H1 (cell line): Measurements from ENCODE around the gene AMPD3.

Source experiments
- CHD2 ChIP-seq: IDR thresholded peaks from 2 replicates; pipeline ENCODE4 v1.6.1; 2012; ENCODE audit warnings: low read length, improper control_type of control experiment
- CTCF ChIP-seq, 3 experiments: IDR thresholded peaks; 1 replicate in 2 of 3; 2 replicates in 1 of 3; pipeline versions ENCODE4 v1.5.1 to v1.6.1; 2011; ENCODE audit warnings: low read length in 3 of 3, mild to moderate bottlenecking in 3 of 3, inconsistent platforms in 2 of 3, low read depth in 1 of 3, moderate library complexity in 1 of 3; ENCODE audit not compliant: insufficient read depth in 1 of 3; ENCODE audit errors: control extremely low read depth in 1 of 3
- GABPA ChIP-seq: IDR thresholded peaks from 2 replicates; pipeline ENCODE4 v1.6.1; 2011; ENCODE audit warnings: mild to moderate bottlenecking, low read length, moderate library complexity, borderline replicate concordance; ENCODE audit not compliant: insufficient read depth
- JUN ChIP-seq: IDR thresholded peaks from 2 replicates; pipeline ENCODE4 v1.6.1; 2011; ENCODE audit warnings: low read depth, mild to moderate bottlenecking, improper control_type of control experiment, low read length
- MAX ChIP-seq: IDR thresholded peaks from 2 replicates; pipeline ENCODE4 v1.6.1; 2012; ENCODE audit warnings: inconsistent platforms
- PHF8 ChIP-seq: fragments of 200-600 bp; sonication (generic); conservative IDR thresholded peaks from 2 replicates; pipeline ENCODE4 v1.7.1; 2012; ENCODE audit warnings: low read depth, mild to moderate bottlenecking, inconsistent platforms, low read length, moderate library complexity

- no peak for TF ChIP-seq MAX
- no peak for TF ChIP-seq PHF8
- no peak for TF ChIP-seq JUN
- TF ChIP-seq CTCF (IDR thresholded peaks at IDR 0.05; ENCODE audit: control extremely low read depth in 1 of 3, insufficient read depth in 1 of 3, low read depth in 1 of 3, low read length in 3 of 3), result no peak
- no peak for TF ChIP-seq GABPA
- no peak for TF ChIP-seq CHD2
Observed at GRCh38 chr11:10410106-10410843, 44.8 kb upstream of the AMPD3 start.
